NCI-H524 treated with DMSO at 0.1 percent for 48 hours (cell line): ENCODE data around the gene TMEM248.
"Not testable (repeated sequence)": the region's sequence is repeated elsewhere in the genome, so short reads cannot be mapped to it uniquely, and the experiment has no call there.

Experiments used
- DNase-seq: peaks from one replicate; lab custom pipeline; 2025; lab: John Stamatoyannopoulos, UW

TMEM248 gene

GRCh38 chr7:67000601-67001258, 79.7 kb downstream of the TMEM248 start:
- DNase-seq, result not testable (repeated sequence)

DNA sequence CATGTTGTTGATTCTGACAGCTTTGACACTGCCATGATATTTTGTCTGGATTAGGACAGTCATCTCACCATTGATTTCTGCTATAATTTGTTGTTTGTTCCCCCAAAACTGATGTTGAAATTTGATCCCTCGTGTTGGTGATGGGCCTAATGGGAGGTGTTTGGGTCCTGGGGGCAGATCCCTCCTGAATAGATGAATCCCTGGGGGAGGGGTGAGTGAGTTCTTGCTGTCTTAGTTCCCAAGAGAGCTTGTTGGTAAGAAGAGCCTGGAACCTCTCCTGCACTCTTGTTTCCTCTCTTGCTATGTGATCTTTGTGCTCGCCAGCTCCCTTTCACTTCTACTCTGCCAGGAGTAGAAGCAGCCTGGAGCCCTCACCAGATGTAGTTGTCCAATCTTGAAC, 83.1 kb downstream of the TMEM248 start:
- DNase-seq, result not testable (repeated sequence)

DNA sequence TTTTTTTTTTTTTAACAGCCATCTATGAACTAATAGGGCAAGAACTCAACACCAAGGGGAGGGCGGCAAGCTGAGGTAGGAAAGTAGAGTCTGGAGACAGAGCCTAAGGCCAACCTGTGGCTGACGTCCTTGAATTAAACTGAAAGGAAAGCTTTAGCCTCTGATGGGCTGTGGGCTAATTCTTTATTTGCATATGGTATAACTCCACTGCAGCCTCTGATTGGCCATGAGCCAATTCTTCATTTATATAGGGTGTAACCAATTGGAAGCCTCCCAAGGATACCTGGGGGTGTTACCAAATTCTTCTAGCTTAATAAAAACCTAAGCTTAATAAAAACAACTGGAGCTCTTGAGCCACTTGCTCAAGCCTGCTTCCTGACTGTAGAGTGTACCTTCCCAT, 85.9 kb downstream of the TMEM248 start:
- DNase-seq, result no peak
